Liver (tissue), 9 donors: ENCODE measurements around the gene CTXN1. TPM values are rescaled to one million over a fixed set of nuclear protein-coding genes. Genes with fewer than 3 reads are reported as not detected.

Source experiments
- DNase-seq: peaks from one replicate; pipeline ENCODE4 v3.0.0-alpha.2; 2017; ENCODE audit warnings: low spot score
- H3K27ac ChIP-seq, 2 donors: one replicate each; pipeline ENCODE4 v1.7.0; 2013; ENCODE audit warnings: inconsistent platforms in 2 of 2, low read length in 2 of 2, control low read depth in 1 of 2, low read depth in 1 of 2, mild to moderate bottlenecking in 1 of 2
- H3K27me3 ChIP-seq, 4 donors: one replicate each; pipeline versions ENCODE4 v1.6.1 to v1.7.0; 2013; ENCODE audit warnings: low read length in 3 of 4, inconsistent platforms in 1 of 4, mild to moderate bottlenecking in 1 of 4, moderate library complexity in 1 of 4; ENCODE audit not compliant: control insufficient read depth in 4 of 4, insufficient read depth in 4 of 4
- H3K36me3 ChIP-seq, 4 donors: one replicate each; pipeline versions ENCODE4 v1.6.1 to v1.7.0; 2013; ENCODE audit warnings: low read length in 3 of 4, mild to moderate bottlenecking in 3 of 4, low read depth in 1 of 4, moderate library complexity in 1 of 4; ENCODE audit not compliant: control insufficient read depth in 4 of 4, insufficient read depth in 3 of 4
- H3K4me1 ChIP-seq, 4 donors: one replicate each; pipeline versions ENCODE4 v1.6.1 to v1.7.0; 2013; ENCODE audit warnings: low read length in 3 of 4, mild to moderate bottlenecking in 3 of 4, moderate library complexity in 1 of 4; ENCODE audit not compliant: control insufficient read depth in 4 of 4, insufficient read depth in 4 of 4
- H3K4me3 ChIP-seq, 3 donors: one replicate each; pipeline versions ENCODE4 v1.6.1 to v1.7.0; 2013; ENCODE audit warnings: low read length in 3 of 3, control low read depth in 1 of 3, low read depth in 1 of 3, mild to moderate bottlenecking in 1 of 3
- H3K9ac ChIP-seq, 2 donors: one replicate each; pipeline ENCODE4 v1.7.0; 2013; ENCODE audit warnings: low read length in 2 of 2, mild to moderate bottlenecking in 2 of 2, moderate library complexity in 2 of 2, control low read depth in 1 of 2, low read depth in 1 of 2
- H3K9me3 ChIP-seq, 4 donors: one replicate each; pipeline versions ENCODE4 v1.6.1 to v1.7.0; 2013; ENCODE audit warnings: low read length in 3 of 4; ENCODE audit not compliant: control insufficient read depth in 4 of 4
- CTCF ChIP-seq: fragments of 150-350 bp; IDR thresholded peaks from 2 replicates; pipeline ENCODE4 v1.5.1; 2017; ENCODE audit warnings: improper control_type of control experiment, low read depth, low read length; ENCODE audit not compliant: missing input control
- EGR1 ChIP-seq, 2 donors: IDR thresholded peaks; 2 replicates each; pipeline ENCODE4 v1.6.1; 2016 to 2018; ENCODE audit warnings: antibody characterized with exemption in 2 of 2, low read depth in 2 of 2
- FOXA1 ChIP-seq: IDR thresholded peaks from 2 replicates; pipeline ENCODE4 v1.6.1; 2016; ENCODE audit warnings: antibody characterized with exemption
- HNF4A ChIP-seq, 2 donors: conservative IDR thresholded peaks; 2 replicates each; pipeline ENCODE4 v1.6.1; 2016; ENCODE audit warnings: antibody characterized with exemption in 2 of 2, mild to moderate bottlenecking in 2 of 2
- HNF4G ChIP-seq: IDR thresholded peaks from 2 replicates; pipeline ENCODE4 v1.6.1; 2016; ENCODE audit warnings: antibody characterized with exemption
- MAX ChIP-seq: IDR thresholded peaks from 2 replicates; pipeline ENCODE4 v1.6.1; 2016; ENCODE audit warnings: antibody characterized with exemption
- REST ChIP-seq: IDR thresholded peaks from 2 replicates; pipeline ENCODE4 v1.6.1; 2016; ENCODE audit warnings: antibody characterized with exemption, mild to moderate bottlenecking
- RXRA ChIP-seq, 2 donors: IDR thresholded peaks; 2 replicates each; pipeline ENCODE4 v1.6.1; 2017 to 2018; ENCODE audit warnings: antibody characterized with exemption in 2 of 2, mild to moderate bottlenecking in 1 of 2
- TAF1 ChIP-seq: conservative IDR thresholded peaks from 2 replicates; pipeline ENCODE4 v1.6.1; 2016; ENCODE audit warnings: antibody characterized with exemption, mild to moderate bottlenecking
- YY1 ChIP-seq: IDR thresholded peaks from 2 replicates; pipeline ENCODE4 v1.6.1; 2016; ENCODE audit warnings: antibody characterized with exemption, mild to moderate bottlenecking
- ZBTB33 ChIP-seq: IDR thresholded peaks from 2 replicates; pipeline ENCODE4 v1.6.1; 2016; ENCODE audit warnings: antibody characterized with exemption
- WGBS: extraction: QIAGEN DNeasy Blood & Tissue Kit; methylation state at CpG from one replicate; pipeline ENCODE4 v1.1.7; 2013; 5-methylcytosine and 5-hydroxymethylcytosine counted together
- polyA plus RNA-seq, 2 donors: library from polyadenylated mRNA; stranded (reverse) in 1 of 2; unstranded in 1 of 2; fragments of 200-250 nt in 1 of 2; fragments of >200 nt in 1 of 2; fragmentation: Nextera tagmentation in 1 of 2; extraction: Ambion mirVana in 1 of 2; gene quantifications; one replicate each; pipeline versions ENCODE4 v1.2.1 to v1.2.3, GENCODE V29; 2013 to 2015
- total RNA-seq, 2 donors: library from RNA; depleted of rRNA; stranded (reverse); fragments of >200 nt; gene quantifications; one replicate each; pipeline ENCODE4 v1.2.3, GENCODE V29; 2014
- TF ChIP-seq, protein P1 (sequence below): IDR thresholded peaks from 2 replicates; pipeline ENCODE4 v1.6.1; 2016; ENCODE audit warnings: antibody characterized with exemption
- donor health status: healthy.
- donor health status: healthy.
- donor health status: healthy.
- donor health status: healthy.
- donor health status: healthy.

Gene CTXN1
- total and polyA plus RNA-seq, 4 donors, result 0.07 to 0.14 (median 0.08) TPM; not detected in 1

DNA sequence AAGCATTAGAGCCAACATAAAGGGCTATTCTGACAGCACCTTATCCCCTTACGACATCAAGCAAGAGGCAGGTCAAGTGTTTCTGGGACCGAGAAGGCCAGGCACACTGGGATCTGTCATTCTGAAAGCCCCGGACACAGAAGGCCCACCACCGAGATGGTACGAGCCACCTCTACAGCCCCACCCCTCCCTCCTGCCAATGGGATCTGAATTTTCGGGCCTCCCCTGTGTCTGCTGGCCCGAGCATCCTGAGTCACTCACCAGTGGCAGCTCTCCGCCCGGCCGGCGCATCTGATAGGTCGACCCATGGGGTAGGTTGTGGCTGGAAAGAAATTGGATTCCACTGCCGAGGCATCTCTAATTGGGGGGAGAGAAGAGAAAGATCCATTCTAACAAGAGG, 14.9 kb upstream of the CTXN1 start (continued):
- no peak for TF ChIP-seq CTCF

DNA sequence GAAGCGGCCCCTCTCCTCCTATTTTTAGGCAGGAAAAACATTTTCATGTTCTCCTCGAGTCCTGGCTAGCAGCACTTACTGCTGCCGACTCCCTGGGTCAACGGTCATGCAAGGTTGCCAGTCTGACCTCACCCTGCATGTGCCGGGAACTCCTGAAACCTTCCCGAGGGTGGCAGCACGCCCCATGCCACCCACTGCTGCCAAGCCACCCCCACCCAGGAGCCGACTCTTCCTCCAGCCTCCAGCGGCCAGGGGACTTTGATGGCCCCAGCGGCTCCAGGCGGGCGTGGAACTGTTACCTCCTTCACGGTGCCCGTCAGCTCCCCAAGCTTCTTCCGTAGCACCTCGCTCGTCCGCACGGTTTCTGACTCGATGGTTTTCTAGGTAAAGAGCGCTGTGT, 8.8 kb upstream of the CTXN1 start:
- 76% methylated on average over 21 of the region's 21 CpGs for WGBS
- no peak for DNase-seq
- peaks cover 0 to 4% (median 1%) of the 10 kb centered on the region in 4 donors for H3K4me1 ChIP-seq

GRCh38 chr19:7933828-7934725, 8.1 kb upstream of the CTXN1 start:
- no peak for DNase-seq
- Histone ChIP-seq H3K4me1 (peaks cover 0 to 4% (median 1%) of the 10 kb centered on the region in 4 donors), H3K9ac (no peak overlapping the region), H3K36me3 (peaks cover 16 to 58% (median 31%) of the 10 kb centered on the region in 4 donors), H3K27me3 (no peaks in the 10 kb centered on the region), H3K27ac (no peak overlapping the region), H3K9me3 (no peaks in the 10 kb centered on the region), H3K4me3 (no peak overlapping the region)
- WGBS, result 92% methylated on average over 55 of the region's 55 CpGs
- no peak for TF ChIP-seq REST
- no peak for TF ChIP-seq RXRA (IDR thresholded peaks at IDR 0.05)
- no peak for TF ChIP-seq ZBTB33
- no peak for TF ChIP-seq EGR1 (IDR thresholded peaks at IDR 0.05; ENCODE audit: low read depth in 2 of 2)
- TF ChIP-seq TAF1, result no peak
- TF ChIP-seq CTCF, result no peak
- no peak for TF ChIP-seq HNF4G
- no peak for TF ChIP-seq YY1
- TF ChIP-seq MAX, result no peak
- TF ChIP-seq FOXA1, result no peak

More for the DNA sequence above, 8.8 kb upstream of the CTXN1 start:
- Histone ChIP-seq H3K27ac (no peak overlapping the region), H3K4me3 (no peak overlapping the region), H3K9me3 (no peaks in the 10 kb centered on the region), H3K27me3 (no peaks in the 10 kb centered on the region), H3K9ac (no peak overlapping the region), H3K36me3 (peaks cover 16 to 59% (median 30%) of the 10 kb centered on the region in 4 donors)
- TF ChIP-seq RXRA (IDR thresholded peaks at IDR 0.05), result peak; percentile 13 to 76
- TF ChIP-seq, protein P1, sequence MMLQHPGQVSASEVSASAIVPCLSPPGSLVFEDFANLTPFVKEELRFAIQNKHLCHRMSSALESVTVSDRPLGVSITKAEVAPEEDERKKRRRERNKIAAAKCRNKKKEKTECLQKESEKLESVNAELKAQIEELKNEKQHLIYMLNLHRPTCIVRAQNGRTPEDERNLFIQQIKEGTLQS, result no peak
- TF ChIP-seq HNF4A (conservative IDR thresholded peaks at IDR 0.05), result peak in 1 of 2 donors; percentile 22
- no peak for TF ChIP-seq CTCF
